ENCODE results near the gene KIF15.
"Not testable (repeated sequence)": the region's sequence is repeated elsewhere in the genome, so short reads cannot be mapped to it uniquely, and the experiment has no call there.

Gene KIF15

DNA sequence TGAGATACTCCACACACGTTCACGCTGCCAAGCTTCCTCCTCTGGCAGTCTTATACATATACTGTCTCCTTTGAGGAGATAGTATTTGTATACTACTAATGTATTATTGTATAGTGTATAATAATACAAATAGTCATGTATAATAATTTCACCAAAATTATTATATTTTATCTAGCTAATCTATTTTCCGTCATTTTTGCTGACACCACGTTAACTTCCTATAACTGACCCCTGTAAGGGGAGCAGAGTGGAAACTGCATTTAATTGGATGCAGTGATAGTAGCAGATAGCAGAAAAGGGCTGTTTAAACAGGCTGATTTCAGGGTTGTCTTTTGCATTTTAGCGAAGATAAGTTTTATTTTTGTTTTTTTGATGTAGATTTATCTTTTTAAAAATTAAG, 69.6 kb downstream of the KIF15 start:
- no peak for DNase-seq

DNA sequence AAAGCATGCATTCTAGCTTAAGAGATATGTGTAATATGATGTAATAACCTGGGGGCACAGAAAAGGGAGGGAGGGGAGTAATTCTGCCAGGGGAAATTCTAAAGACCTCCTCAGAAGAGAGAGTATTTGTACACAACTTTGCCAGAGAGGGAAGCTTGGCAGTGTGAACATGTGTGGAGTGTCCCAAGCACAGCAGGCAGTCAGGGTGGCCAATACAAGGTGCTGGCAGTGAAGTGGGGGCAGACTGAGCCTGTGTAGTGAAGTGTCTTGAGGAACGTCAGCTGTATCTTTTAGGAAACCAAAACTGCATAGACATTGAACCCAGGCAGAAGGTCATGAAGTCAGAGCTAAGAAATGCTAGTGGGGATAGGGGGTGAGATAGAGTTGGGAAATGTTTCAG, 70.4 kb downstream of the KIF15 start:
- no peak for DNase-seq

DNA sequence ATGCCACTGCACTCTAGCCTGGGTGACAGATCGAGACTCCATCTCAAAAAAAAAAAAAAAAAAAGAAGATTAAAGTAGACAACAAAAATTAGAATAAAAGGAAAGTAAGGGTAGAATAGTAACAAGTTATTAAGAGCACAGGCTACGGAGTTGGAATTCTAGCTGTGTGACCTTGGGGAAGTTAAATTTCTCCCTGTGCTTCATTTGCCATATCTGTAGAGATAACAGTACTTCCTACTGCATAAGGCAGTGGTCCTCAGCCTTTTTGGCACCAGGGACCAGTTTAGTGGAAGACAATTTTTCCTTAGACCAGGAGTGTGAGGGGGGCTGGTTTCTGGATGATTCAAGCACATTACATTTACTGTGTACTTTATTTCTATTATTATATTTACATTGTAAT, 71.4 kb downstream of the KIF15 start:
- no peak for DNase-seq

GRCh38 chr3:44833394-44833793, 71.8 kb downstream of the KIF15 start:
- no peak for DNase-seq

DNA sequence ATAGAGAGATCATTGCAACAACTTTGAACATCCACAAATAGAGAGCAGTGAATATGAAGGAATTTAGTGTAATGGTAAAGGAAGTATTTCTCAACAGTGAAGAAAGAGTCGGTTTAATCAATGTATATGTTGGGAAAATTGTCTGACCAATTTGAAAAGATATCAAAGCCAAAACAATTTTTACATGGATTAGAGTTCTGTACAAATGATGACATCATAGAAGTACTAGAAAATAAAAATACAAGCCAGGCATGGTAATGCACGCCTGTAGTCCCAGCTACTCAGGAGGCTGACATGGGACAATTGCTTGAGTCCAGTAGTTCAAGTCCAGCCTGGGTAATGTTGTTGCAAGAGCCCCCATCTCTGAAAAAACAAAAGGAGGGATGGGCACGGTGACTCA, 74.1 kb downstream of the KIF15 start:
- no peak for DNase-seq

DNA sequence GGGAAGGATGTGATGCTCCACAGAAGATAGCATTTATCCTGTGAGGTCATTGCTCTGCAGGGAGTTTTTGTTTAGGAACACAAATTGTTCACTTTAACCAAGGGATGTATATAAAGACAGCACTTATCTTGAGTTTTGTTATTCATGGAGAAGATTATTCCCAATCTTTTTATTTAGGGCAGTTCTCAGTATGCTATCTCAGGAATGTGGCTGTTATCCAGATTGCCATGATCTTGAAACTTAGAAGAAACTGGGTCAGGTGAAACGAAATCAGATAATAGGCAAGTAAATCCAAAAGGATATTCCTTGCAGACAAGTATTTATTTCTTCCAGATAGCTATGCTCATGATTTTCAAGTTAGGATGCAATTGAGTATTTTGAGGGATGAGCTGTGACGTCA, 80.8 kb downstream of the KIF15 start:
- no peak for DNase-seq

DNA sequence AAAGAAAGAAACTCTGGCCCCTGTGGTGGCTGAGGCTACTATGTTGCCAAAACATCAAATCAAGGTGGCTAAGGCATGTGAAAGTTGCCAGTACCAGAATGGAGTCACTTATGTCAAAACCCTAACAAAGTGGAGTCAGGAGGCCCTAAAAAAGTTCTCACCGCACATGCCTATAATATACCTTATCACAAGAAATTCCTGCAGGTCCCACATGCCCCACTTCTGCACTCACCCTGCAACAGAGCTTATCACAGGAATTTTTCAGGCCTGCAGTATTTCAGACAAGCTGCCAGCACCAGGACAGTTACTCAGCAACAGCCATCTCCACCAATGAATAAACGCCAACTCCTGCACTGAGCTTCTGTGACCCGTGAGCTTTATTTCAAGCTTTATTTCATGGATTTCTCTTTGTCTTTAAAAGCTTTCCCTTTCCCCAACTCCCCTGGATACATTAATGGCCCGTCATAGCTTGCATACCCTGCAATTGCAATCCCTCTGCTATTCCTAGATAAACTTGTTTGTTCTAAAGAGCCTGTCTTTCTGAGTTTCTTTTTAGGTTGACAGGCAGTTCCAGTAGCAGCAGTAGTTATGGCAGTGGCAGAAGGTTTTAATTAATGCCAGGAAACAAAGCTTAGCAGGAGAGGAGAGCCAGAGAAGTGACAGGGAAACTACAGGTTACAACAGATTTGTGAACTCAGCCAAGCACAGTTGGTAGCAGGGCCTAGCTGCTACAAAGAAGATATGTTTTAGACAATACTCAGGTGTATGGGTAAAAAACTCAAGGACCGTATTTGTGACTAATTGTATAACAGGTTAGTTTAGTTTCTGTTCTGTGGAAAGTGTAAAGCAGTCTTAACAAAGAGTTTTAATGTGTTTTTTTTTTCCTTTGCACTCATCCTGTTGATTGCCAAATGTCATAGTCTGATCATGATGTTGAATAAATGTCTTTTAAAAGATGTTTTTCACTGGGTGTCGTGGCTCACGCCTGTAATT, 84.2 kb downstream of the KIF15 start:
- DNase-seq: no peak

DNA sequence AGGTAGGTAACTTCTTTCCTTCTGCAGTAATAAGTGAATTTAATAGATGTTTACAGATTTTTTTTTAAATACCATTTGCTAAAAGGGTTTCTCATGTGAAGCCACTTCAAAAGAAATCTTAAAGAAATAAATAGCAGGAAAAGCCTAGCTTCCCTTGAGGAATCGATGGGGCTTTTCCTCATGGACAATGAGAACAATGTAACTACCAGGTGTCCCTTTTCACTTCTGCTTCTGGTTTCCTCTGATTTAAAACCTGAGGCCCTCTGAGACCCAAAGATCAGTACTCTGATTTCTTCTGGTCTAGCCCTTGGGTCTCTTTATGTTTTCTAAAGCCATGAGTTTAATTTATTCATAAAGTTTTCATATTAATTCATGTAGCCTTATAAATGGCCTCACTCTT, 87.0 kb downstream of the KIF15 start:
- no peak for DNase-seq

- DNase-seq: not testable (repeated sequence)
Observed at GRCh38 chr3:44856663-44857062, 95.1 kb downstream of the KIF15 start.

DNA sequence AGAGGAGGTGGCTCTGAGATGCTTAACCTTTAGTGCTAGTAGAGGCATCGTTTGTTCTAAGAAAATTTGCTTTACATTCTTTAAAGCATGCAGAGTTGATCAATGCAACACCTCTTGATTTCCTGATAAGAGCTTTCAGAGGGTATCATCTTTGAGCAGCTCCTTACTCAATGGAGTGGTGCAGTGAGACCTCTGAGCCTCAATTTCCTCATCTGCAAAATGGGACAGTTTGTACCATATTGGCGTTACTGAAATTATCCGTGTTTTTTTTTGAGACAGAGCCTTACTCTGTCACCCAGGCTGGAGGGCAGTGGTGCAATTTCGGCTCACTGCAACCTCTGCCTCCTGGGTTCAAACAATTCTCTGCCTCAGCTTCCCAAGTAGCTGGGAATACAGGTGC, 98.5 kb downstream of the KIF15 start:
- no peak for DNase-seq

- peak; percentile 39 for DNase-seq
Observed at GRCh38 chr3:44861412-44862225, 100.0 kb downstream of the KIF15 start, which contains the start of gene TMEM42. TSS of gene TMEM42 (plus strand) at chr3:44861912. CDS start at chr3:44861925, 13 bp downstream.

- no peak for DNase-seq
Observed at GRCh38 chr3:44862226-44862637, 100.6 kb downstream of the KIF15 start.

GRCh38 chr3:44865272-44866035, 103.9 kb downstream of the KIF15 start:
- DNase-seq: no peak

GRCh38 chr3:44867421-44868111, 106.0 kb downstream of the KIF15 start:
- no peak for DNase-seq

DNA sequence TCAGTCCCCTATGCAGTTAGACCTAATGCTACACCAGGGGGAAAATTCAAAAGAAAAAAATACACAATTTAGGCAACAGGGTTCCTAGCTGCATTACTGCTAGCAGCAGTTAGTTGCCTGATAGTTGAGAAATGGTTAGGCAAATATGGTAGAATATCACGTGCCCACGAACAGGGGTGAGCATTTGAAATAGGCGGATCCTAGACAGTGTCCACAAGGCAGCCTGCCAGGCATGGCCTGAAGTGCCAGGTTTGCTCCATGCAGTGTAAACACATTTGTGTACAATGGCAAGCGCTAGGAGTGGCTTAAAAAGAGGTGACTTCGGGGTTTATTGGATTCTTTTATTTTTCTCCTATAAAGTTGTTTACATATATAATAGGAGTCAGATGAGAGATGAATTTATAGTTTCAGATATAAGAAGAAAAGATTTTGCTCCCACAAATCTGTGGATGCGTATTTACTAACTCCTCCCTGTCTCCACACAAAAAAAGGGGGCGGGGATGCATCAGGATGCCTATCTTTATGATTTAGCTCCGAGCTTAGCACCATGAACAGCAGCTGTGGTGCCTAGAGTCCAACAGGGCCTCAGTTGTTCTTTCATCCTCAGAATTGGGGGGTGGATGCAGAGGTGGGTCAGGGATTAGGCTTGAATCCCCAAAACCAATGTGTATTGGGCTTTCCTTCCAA, 108.9 kb downstream of the KIF15 start:
- DNase-seq: no peak

- DNase-seq: no peak
Observed at GRCh38 chr3:44874308-44874707, 112.7 kb downstream of the KIF15 start, which contains the start of gene TGM4. TSS of gene TGM4 (plus strand) at chr3:44874608. CDS start at chr3:44874679, 71 bp downstream.

DNA sequence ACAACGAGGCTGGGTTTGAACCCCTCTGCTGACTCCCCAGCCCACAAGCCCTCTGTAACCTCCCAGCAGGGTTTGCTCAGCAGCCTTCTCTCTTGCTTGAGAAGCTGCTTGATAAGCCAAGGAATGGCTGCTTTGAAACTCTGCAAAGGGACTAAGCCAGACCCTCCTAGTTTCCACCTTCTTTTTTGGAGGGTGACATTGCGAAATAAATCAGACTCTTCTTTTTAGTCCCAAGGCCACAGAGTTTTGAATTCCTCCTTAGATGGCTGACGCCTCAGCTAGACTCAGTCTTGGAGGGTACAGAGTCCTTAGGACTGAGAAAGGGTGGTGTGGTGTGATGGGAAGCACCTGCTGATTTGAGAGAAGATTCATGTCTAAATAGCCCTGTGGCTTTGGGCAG, 114.0 kb downstream of the KIF15 start:
- DNase-seq: no peak

GRCh38 chr3:44877333-44877732, 115.7 kb downstream of the KIF15 start:
- DNase-seq: no peak

- DNase-seq: no peak
Observed at GRCh38 chr3:44880284-44880683, 118.7 kb downstream of the KIF15 start.

DNA sequence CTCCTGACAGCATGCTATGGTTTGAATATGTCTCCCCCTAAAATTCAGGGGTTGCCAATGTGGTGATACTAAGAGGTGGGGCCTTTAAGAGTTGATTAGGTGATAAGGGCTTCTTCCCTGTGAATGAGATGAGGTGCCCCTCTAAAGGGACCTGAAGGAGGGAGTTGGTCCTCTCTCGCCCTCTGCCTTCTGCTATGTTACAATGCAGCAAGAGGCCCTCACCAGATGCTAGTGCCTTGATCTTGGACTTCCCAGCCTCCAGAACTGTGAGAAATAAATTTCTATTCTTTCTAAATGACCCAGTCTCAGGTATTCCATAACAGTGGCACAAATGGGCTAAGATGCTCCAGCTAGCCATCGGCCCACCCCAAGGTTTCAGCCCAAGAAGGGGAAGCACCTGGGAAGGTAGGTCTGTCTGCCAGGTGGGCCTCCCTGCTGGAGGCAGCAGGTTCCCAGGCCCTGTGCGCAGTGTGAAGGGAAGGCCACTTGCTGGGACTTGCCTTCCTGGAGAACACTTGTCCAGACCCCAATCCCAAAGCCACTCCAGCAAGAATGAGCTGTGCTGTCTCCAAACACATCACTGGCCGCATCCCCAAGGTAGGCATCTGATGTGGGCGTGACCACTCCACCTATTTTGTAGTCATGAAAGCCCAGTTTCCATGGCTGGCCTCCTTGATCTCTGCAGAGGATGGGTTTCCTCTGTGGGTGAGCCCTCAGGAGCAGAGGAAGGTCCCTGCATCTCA, 121.8 kb downstream of the KIF15 start:
- no peak for DNase-seq

GRCh38 chr3:44883999-44884431, 122.4 kb downstream of the KIF15 start:
- DNase-seq: no peak
